Fibroblast of lung (primary cell): Measurements from ENCODE around the gene YRDC.

ENCODE experiments used
- EZH2 ChIP-seq: IDR thresholded peaks from 2 replicates; pipeline ENCODE4 v1.5.1; 2012; ENCODE audit warnings: low read length, control low read depth, mild to moderate bottlenecking; ENCODE audit errors: missing control alignments
- TF ChIP-seq, protein P1 (sequence below), 2 donors: IDR thresholded peaks in 1 of 2; conservative IDR thresholded peaks in 1 of 2; 1 replicate in 1 of 2; 2 replicates in 1 of 2; pipeline ENCODE4 v1.5.1; 2011 to 2012; ENCODE audit warnings: low read length in 2 of 2, control low read depth in 1 of 2, inconsistent platforms in 1 of 2, low read depth in 1 of 2, mild to moderate bottlenecking in 1 of 2

DNA sequence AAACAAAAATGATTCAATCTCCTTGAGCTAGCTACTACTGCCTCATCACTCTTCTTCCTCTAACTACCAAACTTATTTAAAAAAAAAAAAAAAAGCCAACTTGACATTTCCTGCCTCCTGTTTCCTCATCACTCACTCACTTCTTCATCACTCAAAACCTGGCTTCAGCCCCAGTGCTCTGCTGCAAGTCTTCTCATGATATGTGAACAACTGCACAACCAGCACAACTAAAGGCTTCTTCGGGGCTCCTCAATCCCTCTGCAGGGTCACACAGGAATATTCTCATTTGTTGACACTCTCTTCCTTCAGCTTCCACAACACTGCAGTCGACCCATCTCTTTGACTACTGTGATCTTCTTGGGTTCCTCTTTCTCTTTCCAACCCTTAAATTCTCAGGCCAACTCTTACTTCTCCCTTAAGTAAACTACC, 43.8 kb upstream of the YRDC start:
- TF ChIP-seq, protein P1, sequence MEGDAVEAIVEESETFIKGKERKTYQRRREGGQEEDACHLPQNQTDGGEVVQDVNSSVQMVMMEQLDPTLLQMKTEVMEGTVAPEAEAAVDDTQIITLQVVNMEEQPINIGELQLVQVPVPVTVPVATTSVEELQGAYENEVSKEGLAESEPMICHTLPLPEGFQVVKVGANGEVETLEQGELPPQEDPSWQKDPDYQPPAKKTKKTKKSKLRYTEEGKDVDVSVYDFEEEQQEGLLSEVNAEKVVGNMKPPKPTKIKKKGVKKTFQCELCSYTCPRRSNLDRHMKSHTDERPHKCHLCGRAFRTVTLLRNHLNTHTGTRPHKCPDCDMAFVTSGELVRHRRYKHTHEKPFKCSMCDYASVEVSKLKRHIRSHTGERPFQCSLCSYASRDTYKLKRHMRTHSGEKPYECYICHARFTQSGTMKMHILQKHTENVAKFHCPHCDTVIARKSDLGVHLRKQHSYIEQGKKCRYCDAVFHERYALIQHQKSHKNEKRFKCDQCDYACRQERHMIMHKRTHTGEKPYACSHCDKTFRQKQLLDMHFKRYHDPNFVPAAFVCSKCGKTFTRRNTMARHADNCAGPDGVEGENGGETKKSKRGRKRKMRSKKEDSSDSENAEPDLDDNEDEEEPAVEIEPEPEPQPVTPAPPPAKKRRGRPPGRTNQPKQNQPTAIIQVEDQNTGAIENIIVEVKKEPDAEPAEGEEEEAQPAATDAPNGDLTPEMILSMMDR (conservative IDR thresholded peaks at IDR 0.05 in 1 of 2, IDR thresholded peaks at IDR 0.05 in 1 of 2; ENCODE audit: low read depth in 1 of 2, low read length in 2 of 2): no peak
- TF ChIP-seq EZH2: no peak
